ENCODE data around the gene HOOK2. TPM values are rescaled to one million over a fixed set of nuclear protein-coding genes. Genes with fewer than 3 reads are reported as not detected.

The HOOK2 gene
- total and polyA plus RNA-seq, 2 of the 4 experiments (the other 2 are of a cell fraction), result 7.5 to 21.6 TPM

DNA sequence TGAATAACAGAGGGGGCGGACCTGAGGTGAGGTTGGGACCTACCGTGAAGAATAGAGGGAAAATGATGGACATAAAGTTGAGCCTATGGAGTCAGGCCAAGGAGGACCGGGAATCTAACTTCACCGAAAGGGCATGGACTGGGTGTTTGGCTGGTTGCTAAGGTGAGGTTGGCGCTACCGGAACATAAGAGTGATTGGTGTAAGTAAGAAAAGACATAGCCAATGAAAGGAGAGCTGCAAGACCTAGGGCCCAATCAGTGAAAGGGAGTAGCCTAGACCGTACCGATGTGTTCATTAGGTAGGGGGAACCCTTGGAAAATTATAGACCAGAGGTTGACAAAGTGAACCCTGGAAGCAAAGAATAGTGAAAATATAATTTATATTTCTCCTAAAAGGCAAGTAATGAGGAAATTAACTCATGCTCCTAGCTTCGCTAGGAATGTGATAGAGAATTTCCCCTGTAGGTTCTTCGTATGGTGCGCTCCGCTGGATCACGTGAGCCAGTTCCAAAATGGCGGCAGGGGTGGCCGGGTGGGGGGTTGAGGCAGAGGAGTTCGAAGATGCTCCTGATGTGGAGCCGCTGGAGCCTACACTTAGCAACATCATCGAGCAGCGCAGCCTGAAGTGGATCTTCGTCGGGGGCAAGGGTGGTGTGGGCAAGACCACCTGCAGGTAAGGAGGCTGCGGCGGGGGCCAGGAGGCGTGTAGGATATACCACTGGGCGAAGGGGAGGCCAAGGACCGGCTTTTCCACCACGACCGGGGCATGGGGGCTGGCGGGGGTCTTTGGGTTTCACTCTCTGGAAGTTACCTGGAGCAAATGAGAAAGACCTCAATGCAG is 38.1 kb downstream of the HOOK2 start, which contains the start of gene GET3:
Gene GET3 (plus strand): TSS at position 503 of the 840 bp plus-strand sequence. CDS start 9 bp downstream, at position 512.
- peak within 1 kb of the TSS; percentile 32; the same call in 1 of the 2 replicates for H3K23ac ChIP-seq (ENCODE audit: low read depth, low read length)
- WGBS, 2 experiments (ENCODE audit: extremely low coverage in 2 of 2, insufficient read length in 1 of 2), result 0% methylated on average over 10 of the region's 29 CpGs; no CpG with 5 or more reads in 1 of the 2 experiments
- BruUV-seq (replicated peaks), result no TSS peak
- TF ChIP-seq MXI1 (IDR thresholded peaks at IDR 0.05; ENCODE audit: borderline replicate concordance, low read depth, low read length), result peak; percentile 48; the same call in 1 of the 2 replicates
- peak; percentile 85 for TF ChIP-seq POLR2A (IDR thresholded peaks at IDR 0.05; ENCODE audit: low read depth, low read length)
- no peak for TF ChIP-seq RAD21 (IDR thresholded peaks at IDR 0.05; ENCODE audit: low read length)
- TF ChIP-seq RFX5 (IDR thresholded peaks at IDR 0.05; ENCODE audit: low read depth, low read length), result no peak
- no peak for TF ChIP-seq RCOR1 (IDR thresholded peaks at IDR 0.05; ENCODE audit: insufficient replicate concordance, low read length)
- TF ChIP-seq CHD1 (IDR thresholded peaks at IDR 0.05; ENCODE audit: low read depth, low read length), result peak; percentile 96; the same call in 1 of the 2 replicates
- TF ChIP-seq, protein P1, sequence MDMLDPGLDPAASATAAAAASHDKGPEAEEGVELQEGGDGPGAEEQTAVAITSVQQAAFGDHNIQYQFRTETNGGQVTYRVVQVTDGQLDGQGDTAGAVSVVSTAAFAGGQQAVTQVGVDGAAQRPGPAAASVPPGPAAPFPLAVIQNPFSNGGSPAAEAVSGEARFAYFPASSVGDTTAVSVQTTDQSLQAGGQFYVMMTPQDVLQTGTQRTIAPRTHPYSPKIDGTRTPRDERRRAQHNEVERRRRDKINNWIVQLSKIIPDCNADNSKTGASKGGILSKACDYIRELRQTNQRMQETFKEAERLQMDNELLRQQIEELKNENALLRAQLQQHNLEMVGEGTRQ (IDR thresholded peaks at IDR 0.05; ENCODE audit: low read depth, low read length), result peak; percentile 98
- no peak for TF ChIP-seq CTCF (conservative IDR thresholded peaks at IDR 0.05; ENCODE audit: low read depth, low read length)
- peak; percentile 71 for TF ChIP-seq MAZ (IDR thresholded peaks at IDR 0.05; ENCODE audit: borderline replicate concordance, low read depth, low read length)
- TF ChIP-seq BHLHE40 (IDR thresholded peaks at IDR 0.05; ENCODE audit: low read depth, low read length), result peak; percentile 98
- TF ChIP-seq, protein P2, sequence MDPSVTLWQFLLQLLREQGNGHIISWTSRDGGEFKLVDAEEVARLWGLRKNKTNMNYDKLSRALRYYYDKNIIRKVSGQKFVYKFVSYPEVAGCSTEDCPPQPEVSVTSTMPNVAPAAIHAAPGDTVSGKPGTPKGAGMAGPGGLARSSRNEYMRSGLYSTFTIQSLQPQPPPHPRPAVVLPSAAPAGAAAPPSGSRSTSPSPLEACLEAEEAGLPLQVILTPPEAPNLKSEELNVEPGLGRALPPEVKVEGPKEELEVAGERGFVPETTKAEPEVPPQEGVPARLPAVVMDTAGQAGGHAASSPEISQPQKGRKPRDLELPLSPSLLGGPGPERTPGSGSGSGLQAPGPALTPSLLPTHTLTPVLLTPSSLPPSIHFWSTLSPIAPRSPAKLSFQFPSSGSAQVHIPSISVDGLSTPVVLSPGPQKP (IDR thresholded peaks at IDR 0.05; ENCODE audit: borderline replicate concordance, low read depth, low read length), result no peak
- no peak for TF ChIP-seq NFE2L2 (IDR thresholded peaks at IDR 0.05; ENCODE audit: low read depth, low read length)
- peak; percentile 46; the same call in 1 of the 2 replicates for TF ChIP-seq FOS (IDR thresholded peaks at IDR 0.05; ENCODE audit: low read depth, low read length)
- H3K56ac ChIP-seq (ENCODE audit: extremely low read depth, insufficient read depth, low read length), result peak within 1 kb of the TSS; percentile 83
- peaks cover 13 to 49% of the 10 kb centered on the region in 2 experiments for H3K79me1 ChIP-seq (ENCODE audit: low read depth in 1 of 2, low read length in 2 of 2)
- peak; percentile 86 for ATAC-seq (ENCODE audit: low read depth)
- peak within 1 kb of the TSS; percentile 86 for H3K4ac ChIP-seq (ENCODE audit: low read depth, low read length)
- no peak within 1 kb of the TSS for H3K18ac ChIP-seq (ENCODE audit: low read depth, low read length)
- peak within 1 kb of the TSS; percentile 78; the same call in 1 of the 2 replicates for H2BK20ac ChIP-seq (ENCODE audit: low read depth, low read length)
- H3K4me3 ChIP-seq (ENCODE audit: insufficient read depth, low read depth, low read length), result peak within 1 kb of the TSS; percentile 80
- peak within 1 kb of the TSS; percentile 90 for H2BK120ac ChIP-seq (ENCODE audit: low read depth, low read length)
- H2AK5ac ChIP-seq (ENCODE audit: low read depth, low read length), result peak within 1 kb of the TSS; percentile 91
- intact Hi-C loops (cut with micrococcal nuclease), result no loop called here
- in situ Hi-C loops (cut with MboI; ENCODE audit: low sequenced_read_pairs), result no loop called here
- H4K20me1 ChIP-seq (ENCODE audit: insufficient read depth, low read length), result peaks cover 17% of the 10 kb centered on the region
- peaks cover 11% of the 10 kb centered on the region for H3K9me1 ChIP-seq (ENCODE audit: insufficient read depth, low read length)
- peak within 1 kb of the TSS; percentile 82 for H3K14ac ChIP-seq (replicated peaks; ENCODE audit: low read depth, low read length)
- H2AFZ ChIP-seq (replicated peaks; ENCODE audit: low read length, poor library complexity), result peak within 1 kb of the TSS; percentile 97
- peaks cover 9% of the 10 kb centered on the region for H3K4me1 ChIP-seq (ENCODE audit: control insufficient read depth, insufficient read depth, low read length)
- POLR2A ChIA-PET (ENCODE audit: unreplicated experiment), result interaction anchor here (0.5 kb wide), 1 partner anchor 87 kb away, joined by 3 read pairs; no protein-coding TSS in a partner anchor
- H3K9ac ChIP-seq (ENCODE audit: low read depth, low read length), result peak within 1 kb of the TSS; percentile 77
- no peak within 1 kb of the TSS for H2BK15ac ChIP-seq (ENCODE audit: low read depth, low read length)
- H3K9me3 ChIP-seq (ENCODE audit: control insufficient read depth, insufficient read depth, low read length), result no peaks in the 10 kb centered on the region
- peak within 1 kb of the TSS; percentile 75 for H3K27ac ChIP-seq (ENCODE audit: insufficient read depth, low read length)
- peak within 1 kb of the TSS; percentile 70 to 96 for H4K8ac ChIP-seq (ENCODE audit: low read depth in 2 of 2, low read length in 2 of 2)
- peak within 1 kb of the TSS; percentile 88 for H4K5ac ChIP-seq (ENCODE audit: low read depth, low read length)
- no peaks in the 10 kb centered on the region for H3K27me3 ChIP-seq (ENCODE audit: control insufficient read depth, insufficient read depth, low read length)
- peak within 1 kb of the TSS; percentile 53 for H4K91ac ChIP-seq (ENCODE audit: insufficient read depth, low read depth, low read length)
- H3K36me3 ChIP-seq (ENCODE audit: control insufficient read depth, insufficient read depth, low read length), result peaks cover 9% of the 10 kb centered on the region
- peak within 1 kb of the TSS; percentile 87 for H2BK5ac ChIP-seq (ENCODE audit: low read depth, low read length, poor library complexity, severe bottlenecking)
- peak within 1 kb of the TSS; percentile 90 for H2AK9ac ChIP-seq (replicated peaks; ENCODE audit: low read depth, low read length, poor library complexity)
- CTCF ChIA-PET, result interaction anchor here (0.5 to 2.2 kb wide), 2 partner anchors 21 to 666 kb away, joined by 3 to 6 read pairs; no protein-coding TSS in a partner anchor
- DNase-seq, result peak; percentile 100
- H3K4me2 ChIP-seq (ENCODE audit: low read depth, low read length), result peak within 1 kb of the TSS; percentile 92
- dilution Hi-C loops (cut with HindIII; ENCODE audit: low sequenced_read_pairs, unreplicated experiment), result no loop called here
